Measurements from ENCODE around the gene GLI3. TPM values are rescaled to one million over a fixed set of nuclear protein-coding genes. Genes with fewer than 3 reads are reported as not detected.

GLI3 gene
- total RNA-seq, 1 donor from 2014 or later: 2.2 TPM

GRCh38 chr7:42194238-42194637 is 42.8 kb downstream of the GLI3 start:
- intact Hi-C loops (cut with DNase I): no loop called here
- H3K9me3 ChIP-seq: no peaks in the 10 kb centered on the region
- H3K27me3 ChIP-seq: no peaks in the 10 kb centered on the region
- H3K36me3 ChIP-seq: no peaks in the 10 kb centered on the region
- DNase-seq (ENCODE audit: low spot score in 2 of 2): no peak
- no peak overlapping the region for H3K4me3 ChIP-seq
- peaks cover 0 to 5% of the 10 kb centered on the region in 2 donors for H3K4me1 ChIP-seq
- H3K27ac ChIP-seq: no peak overlapping the region
- TF ChIP-seq, protein P1, sequence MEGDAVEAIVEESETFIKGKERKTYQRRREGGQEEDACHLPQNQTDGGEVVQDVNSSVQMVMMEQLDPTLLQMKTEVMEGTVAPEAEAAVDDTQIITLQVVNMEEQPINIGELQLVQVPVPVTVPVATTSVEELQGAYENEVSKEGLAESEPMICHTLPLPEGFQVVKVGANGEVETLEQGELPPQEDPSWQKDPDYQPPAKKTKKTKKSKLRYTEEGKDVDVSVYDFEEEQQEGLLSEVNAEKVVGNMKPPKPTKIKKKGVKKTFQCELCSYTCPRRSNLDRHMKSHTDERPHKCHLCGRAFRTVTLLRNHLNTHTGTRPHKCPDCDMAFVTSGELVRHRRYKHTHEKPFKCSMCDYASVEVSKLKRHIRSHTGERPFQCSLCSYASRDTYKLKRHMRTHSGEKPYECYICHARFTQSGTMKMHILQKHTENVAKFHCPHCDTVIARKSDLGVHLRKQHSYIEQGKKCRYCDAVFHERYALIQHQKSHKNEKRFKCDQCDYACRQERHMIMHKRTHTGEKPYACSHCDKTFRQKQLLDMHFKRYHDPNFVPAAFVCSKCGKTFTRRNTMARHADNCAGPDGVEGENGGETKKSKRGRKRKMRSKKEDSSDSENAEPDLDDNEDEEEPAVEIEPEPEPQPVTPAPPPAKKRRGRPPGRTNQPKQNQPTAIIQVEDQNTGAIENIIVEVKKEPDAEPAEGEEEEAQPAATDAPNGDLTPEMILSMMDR (IDR thresholded peaks at IDR 0.05): no peak

DNA sequence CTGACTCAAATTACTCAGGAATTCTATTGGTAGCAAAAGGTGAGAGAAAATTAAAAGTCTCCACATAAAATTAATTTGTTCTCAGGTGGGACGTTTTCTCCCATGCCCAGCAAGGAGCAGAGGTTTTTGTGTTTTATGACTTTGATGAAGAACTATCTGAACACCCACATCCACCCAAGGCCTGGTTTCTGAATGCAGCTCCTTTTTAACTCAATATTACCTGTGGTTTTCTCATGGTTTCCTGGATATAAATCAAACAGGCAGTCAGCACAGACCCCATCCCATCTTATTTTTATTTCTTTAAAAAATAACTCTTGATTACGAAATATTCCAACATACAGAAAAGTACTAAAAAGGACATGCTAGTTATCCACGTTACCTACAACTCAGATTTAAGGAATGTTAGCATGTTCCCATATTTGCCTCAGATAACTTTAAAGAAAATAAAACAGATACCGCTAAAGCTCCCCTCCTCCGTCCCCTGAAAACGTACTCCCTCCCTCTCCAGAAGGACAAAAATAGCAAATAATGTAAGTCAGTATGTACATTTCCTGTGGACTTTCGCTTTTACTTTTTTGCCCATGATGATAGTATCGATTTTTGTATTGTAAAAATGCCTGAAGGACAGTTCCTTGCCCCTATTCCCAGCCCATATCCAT is 43.4 kb downstream of the GLI3 start:
- no peaks in the 10 kb centered on the region for H3K36me3 ChIP-seq
- no peak for DNase-seq (ENCODE audit: low spot score in 2 of 2)
- intact Hi-C loops (cut with DNase I): no loop called here
- H3K27me3 ChIP-seq: no peaks in the 10 kb centered on the region
- no peak overlapping the region for H3K4me3 ChIP-seq
- peaks cover 0 to 5% of the 10 kb centered on the region in 2 donors for H3K4me1 ChIP-seq
- no peaks in the 10 kb centered on the region for H3K9me3 ChIP-seq
- TF ChIP-seq, protein P1 (IDR thresholded peaks at IDR 0.05): no peak
- H3K27ac ChIP-seq: no peak overlapping the region

DNA sequence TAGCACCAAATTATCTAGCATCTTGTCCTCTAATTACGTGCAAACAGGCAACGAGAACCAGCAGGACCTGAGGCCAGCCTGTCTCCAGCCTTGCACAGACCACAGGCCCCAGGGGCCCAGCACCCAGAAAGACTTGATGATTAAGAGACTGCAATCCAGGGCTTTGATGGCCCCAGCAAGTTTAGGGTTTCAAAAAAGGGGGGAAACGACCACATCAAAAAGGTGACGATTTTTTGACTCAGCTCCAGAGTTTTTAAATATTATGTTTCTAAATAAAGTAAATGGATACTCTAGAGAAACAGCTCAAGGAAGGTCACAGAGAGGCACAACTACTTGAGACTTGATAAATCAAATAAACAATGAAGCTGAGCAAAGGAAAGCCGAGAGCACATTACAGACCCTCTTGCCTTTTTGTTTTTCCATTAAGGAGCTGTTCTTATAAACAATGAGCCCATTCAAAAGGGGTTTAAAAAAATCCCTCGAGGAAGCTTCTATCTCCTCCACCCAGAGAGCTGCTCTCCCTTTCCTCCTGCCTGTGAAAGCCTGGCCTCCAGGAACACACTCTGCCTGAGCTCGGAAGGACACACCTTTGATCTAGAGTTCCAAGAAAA is 44.1 kb downstream of the GLI3 start:
- H3K4me3 ChIP-seq: no peak overlapping the region
- no peak for DNase-seq (ENCODE audit: low spot score in 2 of 2)
- no peaks in the 10 kb centered on the region for H3K9me3 ChIP-seq
- no peak overlapping the region for H3K27ac ChIP-seq
- H3K4me1 ChIP-seq: peaks cover 0 to 5% of the 10 kb centered on the region in 2 donors
- intact Hi-C loops (cut with DNase I): no loop called here
- H3K27me3 ChIP-seq: no peaks in the 10 kb centered on the region
- H3K36me3 ChIP-seq: no peaks in the 10 kb centered on the region
- TF ChIP-seq, protein P1 (IDR thresholded peaks at IDR 0.05): no peak

DNA sequence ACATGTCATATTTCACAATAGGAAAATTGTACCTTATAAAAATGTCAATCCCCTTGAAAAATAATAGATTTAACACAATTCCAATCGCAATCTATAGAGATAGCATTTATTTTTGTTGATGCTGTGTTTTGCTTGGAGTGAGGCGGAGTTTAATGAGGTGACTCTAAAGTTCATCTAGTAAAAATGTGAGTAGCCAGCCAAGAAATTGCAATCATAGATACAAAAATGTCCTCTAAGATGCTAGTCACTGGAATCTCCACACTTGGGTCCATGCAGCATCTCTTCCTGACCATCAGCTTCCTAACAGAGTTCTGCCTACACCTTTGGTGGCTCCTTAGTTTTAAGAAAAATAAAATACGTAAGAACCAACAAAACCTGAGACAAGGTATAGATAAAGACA is 44.9 kb downstream of the GLI3 start:
- TF ChIP-seq, protein P1 (IDR thresholded peaks at IDR 0.05): no peak
- H3K9me3 ChIP-seq: no peaks in the 10 kb centered on the region
- H3K36me3 ChIP-seq: no peaks in the 10 kb centered on the region
- H3K4me1 ChIP-seq: peaks cover 0 to 5% of the 10 kb centered on the region in 2 donors
- no peak overlapping the region for H3K27ac ChIP-seq
- H3K27me3 ChIP-seq: no peaks in the 10 kb centered on the region
- no peak for DNase-seq (ENCODE audit: low spot score in 2 of 2)
- H3K4me3 ChIP-seq: no peak overlapping the region
- intact Hi-C loops (cut with DNase I): no loop called here

DNA sequence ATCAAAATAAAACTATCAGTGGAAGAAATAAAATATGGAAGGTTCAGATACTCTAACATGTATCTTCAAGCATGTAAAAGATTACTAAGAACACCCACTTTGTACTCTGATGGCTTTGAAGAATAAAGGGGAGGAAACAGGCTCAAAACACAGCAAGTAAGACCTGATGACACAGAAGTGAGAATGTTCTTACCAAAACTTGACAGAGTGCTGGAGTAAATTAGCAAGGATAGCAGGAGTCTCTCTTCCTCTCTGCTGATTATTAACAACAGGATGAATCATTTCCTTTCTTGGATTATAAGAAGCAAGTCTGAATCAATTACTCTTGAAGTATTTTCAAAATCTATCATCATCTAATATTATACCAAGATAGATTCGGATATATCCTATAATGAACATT is 47.5 kb downstream of the GLI3 start:
- no peaks in the 10 kb centered on the region for H3K27me3 ChIP-seq
- H3K36me3 ChIP-seq: no peaks in the 10 kb centered on the region
- no peak overlapping the region for H3K27ac ChIP-seq
- intact Hi-C loops (cut with DNase I): no loop called here
- no peaks in the 10 kb centered on the region for H3K9me3 ChIP-seq
- peaks cover 0 to 5% of the 10 kb centered on the region in 2 donors for H3K4me1 ChIP-seq
- DNase-seq (ENCODE audit: low spot score in 2 of 2): no peak
- TF ChIP-seq, protein P1 (IDR thresholded peaks at IDR 0.05): no peak
- H3K4me3 ChIP-seq: no peak overlapping the region
